CD1c-positive myeloid dendritic cell (primary cell): ENCODE data around the gene ASB7.
A peak's percentile ranks its signal among the peaks of the same experiment; 100 is the strongest.
"Not testable (repeated sequence)": the region's sequence is repeated elsewhere in the genome, so short reads cannot be mapped to it uniquely, and the experiment has no call there.

ENCODE experiments used
- DNase-seq: peaks from one replicate; pipeline ENCODE4 v3.0.0-alpha.2; 2016; ENCODE audit errors: extremely low spot score

The ASB7 gene, protein sequence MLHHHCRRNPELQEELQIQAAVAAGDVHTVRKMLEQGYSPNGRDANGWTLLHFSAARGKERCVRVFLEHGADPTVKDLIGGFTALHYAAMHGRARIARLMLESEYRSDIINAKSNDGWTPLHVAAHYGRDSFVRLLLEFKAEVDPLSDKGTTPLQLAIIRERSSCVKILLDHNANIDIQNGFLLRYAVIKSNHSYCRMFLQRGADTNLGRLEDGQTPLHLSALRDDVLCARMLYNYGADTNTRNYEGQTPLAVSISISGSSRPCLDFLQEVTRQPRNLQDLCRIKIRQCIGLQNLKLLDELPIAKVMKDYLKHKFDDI

DNA sequence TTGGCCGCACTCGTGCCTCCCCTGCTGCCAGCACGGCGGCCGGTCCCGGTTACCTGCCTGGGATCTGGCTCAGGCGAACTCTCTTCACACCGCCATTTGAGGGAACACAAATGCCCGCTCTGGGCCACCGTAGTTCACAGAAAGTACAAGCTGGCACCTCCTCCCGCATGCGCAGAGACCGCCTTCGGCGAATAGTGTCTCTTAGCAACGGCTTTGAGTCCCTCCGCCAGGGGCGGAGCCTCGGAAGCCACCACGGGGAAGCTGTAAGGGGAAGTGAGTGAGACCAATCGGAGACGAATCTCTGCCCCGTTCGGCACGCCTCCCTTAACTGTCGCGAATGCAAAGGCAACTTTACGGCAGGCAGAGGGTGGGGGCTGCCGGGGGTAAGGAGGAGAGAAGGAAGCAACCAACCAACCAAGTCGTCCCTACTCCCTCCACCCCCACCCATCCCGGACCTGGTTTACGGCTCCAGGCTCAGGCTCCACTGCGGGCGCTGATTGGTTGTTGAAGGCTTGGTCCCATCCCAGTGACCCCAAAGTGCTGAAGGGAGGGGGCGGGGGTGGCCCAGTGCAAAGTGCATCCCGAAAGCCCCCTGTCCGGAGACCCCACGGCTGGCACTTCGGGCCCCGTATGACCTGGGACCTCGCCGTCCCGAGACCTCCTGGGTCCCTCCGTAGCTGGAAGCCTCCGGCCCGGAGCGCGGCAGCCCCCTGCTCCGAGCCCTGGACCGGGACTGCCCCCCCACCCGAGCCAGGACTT, at the start of gene ASB7, which contains the start of gene LINS1:
ASB7 (plus strand) TSS at position 526 of the 759 bp plus-strand sequence. CDS start 9,628 bp downstream, outside the sequence.
LINS1 (minus strand) TSS at position 121 of the 759 bp plus-strand sequence. CDS start 21,342 bp downstream, outside the sequence.
- peak; percentile 100 for DNase-seq

DNA sequence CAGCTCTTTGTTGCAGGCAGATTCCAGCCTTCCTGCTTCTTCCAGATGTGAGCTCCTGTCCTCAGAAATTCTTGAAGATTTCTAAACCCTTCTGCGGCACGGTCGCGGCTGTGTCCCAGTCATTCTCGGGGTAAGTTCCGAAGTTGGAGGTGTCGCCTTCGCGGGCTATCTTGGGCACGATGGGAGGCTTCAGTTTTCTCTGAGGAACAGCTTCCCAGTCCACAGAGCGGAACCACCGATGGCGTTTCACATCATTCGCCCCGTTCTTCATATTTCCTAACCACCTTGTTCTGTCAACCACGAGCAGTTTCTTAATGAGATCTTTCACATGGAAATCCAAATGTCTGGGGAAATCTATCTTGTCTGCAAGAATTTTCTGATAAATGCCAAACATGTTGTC, 48.9 kb upstream of the ASB7 start:
- DNase-seq, result no peak

DNA sequence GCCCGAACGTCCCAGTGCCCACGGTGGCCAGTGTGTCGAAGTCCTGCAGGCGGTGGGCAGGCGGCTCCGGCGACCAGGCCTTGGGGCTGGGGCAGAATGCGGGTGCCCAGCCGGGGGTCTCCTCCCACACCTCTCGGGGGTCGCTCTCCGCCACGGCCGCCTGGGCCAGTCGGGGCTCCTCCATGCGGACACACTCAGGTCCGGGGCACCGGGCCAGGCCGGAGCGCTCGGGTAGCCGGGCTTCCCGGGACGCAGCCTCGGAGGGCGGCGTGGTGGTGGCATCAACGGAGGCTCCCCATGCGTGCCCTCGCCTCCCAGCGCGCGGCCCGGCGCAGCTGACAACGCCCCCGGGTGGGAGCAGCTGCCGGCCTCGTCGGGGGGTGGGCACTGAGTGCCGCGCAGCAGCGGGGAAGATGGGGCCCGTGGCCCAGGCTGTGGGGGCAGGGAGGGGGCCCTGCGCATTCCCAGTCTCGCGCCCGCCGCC, 43.6 kb upstream of the ASB7 start:
- no peak for DNase-seq

DNA sequence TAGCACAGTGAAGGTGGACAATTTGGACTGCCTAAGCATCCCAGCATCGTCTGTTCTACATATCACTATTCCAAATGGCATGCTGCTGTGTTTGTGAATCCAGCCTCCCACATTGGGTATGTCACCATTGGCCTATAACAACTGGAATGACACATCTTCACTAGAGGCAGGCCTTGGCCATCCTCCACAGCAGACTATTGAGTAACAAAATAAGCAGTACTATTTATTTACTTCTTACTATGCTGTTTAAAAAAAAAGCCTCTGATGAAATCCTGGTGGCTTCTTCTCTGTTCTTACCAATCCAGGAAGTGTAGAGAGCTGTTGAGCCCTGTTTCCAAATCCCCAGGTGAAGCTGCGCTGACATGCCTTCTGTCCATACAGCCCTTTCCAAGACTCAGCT, 43.1 kb upstream of the ASB7 start:
- peak; percentile 46 for DNase-seq

DNA sequence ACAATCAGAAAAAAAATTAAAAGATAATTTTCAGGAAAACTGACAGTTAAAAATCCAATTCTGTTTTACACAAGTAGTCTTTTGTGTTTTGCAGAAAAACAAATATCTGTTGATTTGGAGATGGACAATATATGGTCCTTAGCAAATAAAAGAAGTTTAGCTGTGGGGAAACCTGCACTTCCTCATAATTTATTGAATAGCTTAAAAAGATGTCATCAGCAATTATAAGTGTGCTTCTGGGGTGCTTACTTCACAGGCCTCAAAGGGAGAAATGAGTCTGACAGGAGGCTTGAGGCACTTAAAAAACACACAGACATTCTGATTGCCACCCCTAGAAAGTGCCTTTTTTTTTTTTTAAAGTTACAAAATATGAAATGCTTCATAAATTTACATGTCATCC, 42.1 kb upstream of the ASB7 start:
- peak; percentile 28 for DNase-seq

DNA sequence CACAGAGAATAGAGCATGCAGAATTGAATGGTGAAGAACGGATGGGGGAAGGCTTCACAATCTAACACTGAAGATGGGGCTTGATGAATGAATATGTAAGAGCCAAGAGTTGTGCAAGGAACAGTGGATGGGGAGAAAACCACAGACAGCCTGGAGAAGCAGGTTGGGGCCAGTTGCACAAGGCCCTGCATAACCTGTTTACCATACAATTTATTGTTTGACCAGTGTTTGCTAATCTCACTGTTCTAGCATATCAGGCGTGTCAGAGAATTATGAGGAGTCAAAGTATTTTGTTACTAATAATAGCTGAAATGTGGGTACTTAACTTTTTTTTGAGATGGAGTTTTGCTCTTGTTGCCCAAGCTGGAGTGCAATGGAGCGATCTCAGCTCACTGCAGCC, 36.8 kb upstream of the ASB7 start:
- no peak for DNase-seq

DNA sequence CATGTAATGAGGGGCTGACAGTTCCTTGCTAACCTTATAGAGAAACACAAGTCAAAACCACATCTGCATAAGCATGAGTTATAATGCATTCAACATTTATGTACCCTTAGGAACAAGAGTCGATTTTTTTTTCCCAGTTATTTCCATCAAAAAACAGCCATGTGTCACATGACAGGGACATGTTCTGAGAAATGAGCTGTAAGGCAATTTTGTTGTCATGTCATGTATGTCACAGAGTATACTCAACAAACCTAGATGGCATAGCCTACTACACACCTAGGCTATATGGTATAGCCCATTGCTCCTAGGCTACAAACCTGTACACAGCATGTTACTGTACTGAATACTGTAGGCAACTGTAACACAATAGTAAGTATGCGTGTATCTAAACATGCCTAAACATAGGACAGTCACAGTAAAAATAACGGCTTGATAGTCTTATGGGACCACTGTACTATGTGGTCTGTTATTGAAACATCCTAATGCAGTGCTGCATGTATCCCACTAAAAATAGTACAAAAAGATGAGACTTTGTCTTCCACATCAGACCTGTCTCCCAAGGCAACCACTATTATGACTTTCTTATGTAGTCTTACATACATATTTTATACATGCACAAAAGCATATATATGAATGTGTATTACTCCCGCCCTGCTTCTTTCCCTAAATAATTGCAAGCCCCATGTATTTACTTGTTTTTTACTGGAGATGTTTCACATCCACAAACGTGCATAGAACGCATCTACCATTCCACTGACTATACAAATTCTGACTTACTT, 35.4 kb upstream of the ASB7 start:
- no peak for DNase-seq

DNA sequence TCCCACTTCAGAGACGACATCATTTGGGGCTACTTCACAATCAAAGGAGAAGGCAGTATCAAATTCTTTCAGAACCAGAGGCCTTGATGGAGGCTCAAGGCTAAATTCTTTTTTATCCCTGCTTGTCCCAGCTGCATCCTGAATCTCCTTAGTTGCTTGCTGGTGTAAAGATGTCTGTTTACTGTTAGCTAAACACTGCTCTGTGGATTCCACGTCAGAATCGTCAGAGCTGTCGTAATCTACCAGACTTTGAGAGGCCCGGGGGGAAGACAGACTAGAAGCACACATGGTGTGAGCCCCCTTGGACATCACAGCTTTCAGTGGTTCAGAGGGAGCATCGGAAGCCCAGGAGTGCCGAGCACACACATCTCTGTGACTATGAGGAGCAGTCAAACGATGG, 33.0 kb upstream of the ASB7 start:
- DNase-seq, result no peak

DNA sequence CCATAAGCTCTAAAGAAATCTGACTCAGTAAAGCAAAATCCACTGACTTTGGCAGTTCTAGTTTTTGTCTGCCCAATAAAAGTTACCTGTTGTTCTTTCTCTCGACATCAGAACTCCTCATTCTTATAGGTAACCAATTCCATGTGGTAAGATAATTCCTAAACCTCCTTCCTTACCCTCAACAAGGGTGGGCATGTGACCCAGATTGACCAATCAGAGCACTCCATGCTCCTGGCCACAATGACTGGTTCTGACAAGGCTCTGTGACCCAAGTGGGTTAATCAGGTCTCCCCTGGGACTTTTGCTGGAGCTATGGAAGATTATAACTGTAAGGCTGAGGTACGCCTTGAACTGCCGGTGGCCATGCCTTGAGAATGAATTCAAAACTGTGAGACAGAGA, 32.1 kb upstream of the ASB7 start:
- no peak for DNase-seq

DNA sequence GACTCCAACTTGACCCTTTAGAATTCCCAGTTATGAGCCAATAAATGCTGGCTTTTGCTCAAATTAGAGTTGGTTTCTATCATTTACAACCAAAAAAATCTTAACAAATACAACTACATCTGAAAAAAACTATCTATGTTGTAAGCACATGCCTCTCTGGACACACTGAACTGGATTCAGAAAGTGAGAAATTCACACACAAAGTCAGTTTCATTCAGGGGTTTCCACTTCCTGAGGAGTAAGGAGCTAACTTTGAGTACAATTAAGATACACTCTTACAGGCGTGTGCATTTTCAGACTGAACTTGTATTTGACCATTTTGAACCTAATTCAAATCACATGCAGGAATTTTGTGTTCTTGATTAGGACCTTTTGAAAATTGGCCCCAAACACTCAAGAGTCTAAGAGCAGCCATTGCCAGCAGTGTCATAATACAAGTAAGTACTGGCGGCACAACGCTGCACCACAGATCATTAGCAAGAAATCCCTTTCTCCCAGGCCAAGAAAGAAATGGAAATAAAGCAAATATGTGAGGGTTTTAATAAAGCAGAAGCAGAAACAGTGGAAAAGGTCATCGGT, 31.6 kb upstream of the ASB7 start:
- DNase-seq, result no peak

DNA sequence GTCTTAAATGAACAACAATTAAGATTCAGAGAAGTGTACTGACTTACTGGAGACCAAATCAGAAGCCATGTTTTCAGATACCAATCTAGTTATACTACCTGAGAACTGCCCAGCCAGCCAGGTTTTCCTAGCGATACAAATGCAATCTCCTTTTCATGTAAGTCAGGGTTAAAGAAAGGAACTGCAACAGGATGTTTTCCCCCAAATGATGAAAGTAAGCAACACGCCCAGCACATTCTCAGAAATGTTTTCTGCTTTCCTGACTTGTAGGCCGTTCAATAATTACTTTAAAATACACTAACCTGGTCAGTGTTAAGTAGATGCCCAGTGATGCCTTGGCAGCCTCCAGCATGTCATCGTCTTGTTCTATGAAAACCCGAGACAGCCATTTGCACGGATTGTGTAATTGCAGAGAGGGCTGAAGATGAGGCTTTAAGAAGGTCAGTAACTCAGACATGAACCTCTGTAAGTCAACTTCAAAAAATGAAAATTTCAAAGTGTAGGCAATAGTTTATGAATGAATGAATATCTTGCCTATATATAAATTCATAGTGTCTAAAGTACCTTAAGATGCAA, 30.7 kb upstream of the ASB7 start:
- no peak for DNase-seq

DNA sequence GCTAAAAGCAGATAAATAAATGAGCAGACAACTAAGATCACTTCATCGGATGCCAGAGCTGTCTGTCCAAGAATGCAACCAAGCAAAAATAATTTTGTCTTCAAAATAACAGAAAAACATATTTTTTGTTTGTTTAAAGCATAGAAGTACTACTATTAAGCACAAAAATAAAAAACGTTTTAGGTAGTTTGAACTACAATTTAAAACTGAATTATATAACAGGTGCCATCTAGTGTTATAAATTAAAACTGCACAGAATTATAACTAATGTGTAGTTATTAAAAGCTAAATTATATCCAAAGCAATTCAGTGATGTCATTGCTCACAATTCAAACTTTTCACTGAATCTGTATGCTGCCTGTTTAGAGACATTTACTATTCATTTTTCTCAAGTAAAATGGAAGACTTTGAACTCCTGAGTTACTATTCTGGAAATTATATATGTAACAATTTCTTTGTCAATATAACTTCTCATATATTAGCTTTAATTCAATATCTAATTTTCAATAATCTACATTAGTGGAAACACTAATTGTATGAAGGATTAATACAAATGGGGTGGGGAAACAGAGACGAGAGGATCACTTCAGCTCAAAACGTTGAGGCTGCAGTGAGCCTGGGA, 29.9 kb upstream of the ASB7 start:
- DNase-seq, result peak; percentile 33

DNA sequence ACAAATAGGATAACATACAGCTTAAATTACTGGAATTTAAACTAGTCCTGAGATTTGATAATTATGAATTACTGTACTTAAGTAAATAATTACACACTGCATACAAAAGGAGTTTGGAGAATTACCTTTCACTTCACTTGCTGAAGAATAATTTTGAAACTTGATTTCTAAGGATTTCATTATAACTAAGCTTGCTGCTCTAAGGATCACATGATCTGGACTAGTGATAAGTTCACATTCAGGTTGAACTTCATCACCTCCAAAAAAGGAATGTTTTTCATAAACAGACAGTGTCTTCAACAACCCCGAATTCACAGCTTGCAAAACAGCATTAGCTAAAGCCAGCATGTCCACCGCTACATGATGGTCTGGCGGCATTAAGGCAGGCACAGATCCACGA, 28.9 kb upstream of the ASB7 start:
- no peak for DNase-seq

DNA sequence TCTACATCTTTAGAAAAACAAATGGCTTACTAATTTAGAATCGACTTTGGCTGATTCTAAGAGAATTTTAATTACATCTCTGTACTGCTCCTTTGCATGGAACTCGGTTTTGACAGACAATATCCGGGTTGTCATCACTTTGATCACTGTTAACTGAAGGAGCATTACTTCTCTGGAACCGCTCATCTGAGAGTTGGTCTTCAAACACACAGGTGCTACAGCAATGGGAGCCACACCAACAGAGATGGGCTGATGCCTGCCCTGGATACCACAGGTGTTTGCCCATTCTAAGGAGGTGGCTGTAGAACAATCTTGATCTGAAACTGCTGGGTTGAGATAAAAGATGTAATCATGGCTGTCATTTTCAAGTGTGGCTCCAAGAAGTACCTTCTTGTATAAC, 22.0 kb upstream of the ASB7 start:
- DNase-seq, result no peak

DNA sequence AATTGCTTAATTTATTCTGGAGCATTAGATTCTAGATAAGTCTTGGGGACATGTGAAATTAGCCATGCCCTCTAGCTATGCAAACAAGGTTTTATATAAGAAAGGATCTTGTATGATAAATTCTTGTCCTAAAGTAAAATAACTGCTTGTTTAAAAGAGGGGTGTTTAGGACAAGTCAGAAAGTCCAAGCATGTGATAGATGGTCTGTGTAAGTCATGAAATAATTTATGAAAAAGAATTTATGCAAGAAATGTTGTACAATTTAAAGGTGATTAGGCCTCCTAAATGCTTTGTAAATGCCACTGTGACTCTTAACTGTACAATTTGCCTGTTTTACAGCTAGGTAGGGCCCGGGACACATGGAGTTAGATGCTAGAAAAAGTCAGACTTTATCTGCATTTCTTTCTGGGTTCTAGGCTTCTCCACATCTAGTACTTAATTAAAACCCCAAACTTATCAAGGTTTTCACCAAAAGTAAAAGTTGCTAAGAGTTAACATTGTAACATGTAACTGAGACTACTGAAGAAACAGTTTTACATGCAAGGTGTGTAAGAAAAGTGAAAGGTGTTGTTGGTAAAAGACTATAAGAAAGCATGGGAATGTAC, 13.6 kb upstream of the ASB7 start:
- DNase-seq, result no peak

DNA sequence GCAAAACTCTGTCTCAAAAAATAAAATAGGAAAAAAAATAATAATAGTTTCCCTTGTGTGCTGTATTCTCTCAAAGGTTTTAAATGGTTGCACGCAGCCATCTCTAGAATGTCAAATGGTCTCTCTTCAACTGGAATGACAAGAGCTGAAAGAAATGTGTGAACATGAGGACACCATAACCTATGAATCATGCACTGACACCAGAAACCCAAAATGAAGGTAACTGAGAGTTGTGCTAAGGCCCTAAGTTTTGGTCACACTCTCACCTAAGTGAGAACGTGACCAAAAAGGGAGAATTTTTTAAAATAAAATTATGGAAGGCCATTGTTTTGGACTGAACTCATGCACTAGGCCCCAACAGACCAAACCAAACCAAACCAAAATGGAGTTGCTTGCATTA, 11.2 kb upstream of the ASB7 start:
- DNase-seq, result not testable (repeated sequence)

DNA sequence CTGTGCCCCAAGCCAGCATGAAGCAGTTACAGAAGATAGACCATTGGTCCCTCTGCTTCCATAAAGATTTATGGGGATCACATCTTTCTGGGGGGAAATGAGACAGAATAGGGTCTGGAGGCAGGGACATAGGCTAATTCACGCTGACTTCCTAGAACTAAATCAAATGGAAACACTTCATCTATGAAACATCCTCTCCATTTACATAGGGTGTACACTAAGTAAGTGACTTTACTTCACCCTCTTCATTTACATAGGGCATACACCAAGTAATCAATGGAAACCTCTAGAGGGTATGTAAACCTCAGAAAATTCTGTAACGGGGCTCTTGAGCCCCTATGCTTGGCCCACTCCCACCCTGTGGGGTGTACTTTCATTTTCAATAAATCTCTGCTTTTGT, 10.6 kb upstream of the ASB7 start:
- DNase-seq, result no peak

DNA sequence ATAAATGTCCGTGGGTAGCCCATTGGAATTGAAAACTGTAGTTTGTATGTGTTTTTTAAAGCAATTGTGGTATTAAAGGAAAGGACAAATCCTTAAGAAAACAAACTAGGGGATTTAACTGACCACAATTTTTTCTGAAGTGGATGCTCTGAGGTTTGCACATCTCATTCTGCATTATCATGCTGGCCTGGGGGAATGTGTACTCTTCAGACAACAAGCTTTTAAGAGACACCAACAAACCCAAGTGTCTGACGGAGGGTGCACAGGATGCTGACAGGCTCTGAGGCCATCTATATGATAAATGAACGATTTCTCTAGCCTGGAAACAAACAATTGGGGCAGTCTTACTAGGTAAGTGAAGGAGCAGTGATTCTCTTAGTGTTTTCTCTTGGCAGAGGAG, 9.5 kb upstream of the ASB7 start:
- no peak for DNase-seq

DNA sequence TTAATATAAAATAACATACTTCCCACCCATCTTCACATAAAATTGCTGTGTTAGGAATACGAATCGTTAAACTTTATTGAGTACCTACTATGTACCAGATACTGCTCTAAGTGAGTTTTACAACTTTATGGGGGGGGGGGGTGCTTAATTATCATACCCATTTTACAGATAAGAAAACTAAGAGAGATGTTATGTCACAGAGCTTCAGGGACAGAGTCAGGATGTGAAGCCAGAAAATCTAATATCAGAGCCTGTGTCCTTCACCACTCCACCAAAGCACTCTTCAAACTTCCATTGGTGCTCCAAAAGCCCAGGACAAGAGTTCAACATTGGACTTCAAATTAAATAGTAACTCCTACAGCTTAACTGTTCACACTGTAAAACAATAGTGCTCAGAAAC, 9.0 kb upstream of the ASB7 start:
- DNase-seq, result no peak

DNA sequence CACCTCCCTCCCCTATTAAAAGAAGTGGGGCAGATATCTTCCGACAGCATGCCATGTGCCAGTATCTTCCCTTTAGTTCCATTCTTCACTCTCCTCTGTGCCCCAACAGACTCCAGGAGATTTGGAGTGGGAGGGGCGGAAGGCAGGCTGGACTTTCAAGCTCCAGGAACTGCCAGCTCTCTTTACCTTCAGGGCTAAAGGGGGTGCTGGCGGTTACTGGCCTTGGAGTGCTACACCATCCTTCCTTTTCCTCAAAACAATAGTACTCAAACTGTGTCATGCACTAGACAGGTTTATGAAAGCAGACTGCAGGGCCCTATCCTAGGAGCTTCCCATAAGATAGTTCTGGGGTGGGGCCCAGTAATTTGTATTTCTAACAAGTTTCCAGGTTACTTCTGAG, 6.4 kb upstream of the ASB7 start:
- DNase-seq, result no peak

DNA sequence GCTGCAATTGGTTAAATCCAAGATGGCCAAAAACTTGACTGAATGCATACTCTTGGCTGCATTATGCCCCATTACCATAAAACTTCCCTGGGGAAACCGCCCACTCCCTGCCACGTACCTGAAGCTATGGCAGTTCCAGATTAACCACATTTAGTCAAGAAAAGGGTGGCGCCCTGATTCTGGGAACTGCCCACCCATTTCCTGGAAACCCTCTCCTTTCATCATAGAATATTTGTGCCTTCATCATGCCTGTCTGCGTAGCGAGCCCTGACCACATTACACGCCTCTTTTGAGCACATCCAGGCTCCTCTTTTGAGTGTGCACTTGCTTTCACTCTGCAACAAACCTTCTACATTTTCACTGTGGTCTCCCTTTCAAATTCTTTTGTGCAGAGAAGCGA, 5.6 kb upstream of the ASB7 start:
- DNase-seq, result peak; percentile 77
